GM23338 (cell line): Measurements from ENCODE around the gene GLI3. TPM values are rescaled to one million over a fixed set of nuclear protein-coding genes. Genes with fewer than 3 reads are reported as not detected.

ENCODE experiments used
- CREB1 ChIP-seq: fragments of 250-450 bp; sonication (Bioruptor Pico); IDR thresholded peaks from 2 replicates; pipeline ENCODE4 v1.5.0; 2020; ENCODE audit warnings: low read depth, mild to moderate bottlenecking, moderate library complexity
- ETS1 ChIP-seq: IDR thresholded peaks from 2 replicates; pipeline ENCODE4 v1.6.1; 2016; ENCODE audit warnings: antibody characterized with exemption
- EZH2 ChIP-seq: fragments of 200-600 bp; sonication (generic); IDR thresholded peaks from one replicate; pipeline ENCODE4 v1.8.0; 2017; ENCODE audit warnings: antibody characterized with exemption, mild to moderate bottlenecking, low read depth; ENCODE audit not compliant: unreplicated experiment
- JUNB ChIP-seq: IDR thresholded peaks from one replicate; pipeline ENCODE4 v1.6.1; 2016; ENCODE audit warnings: antibody characterized with exemption; ENCODE audit not compliant: unreplicated experiment
- POLR2AphosphoS5 ChIP-seq: IDR thresholded peaks from 2 replicates; pipeline ENCODE4 v1.6.1; 2016; ENCODE audit warnings: antibody characterized with exemption, low read depth
- ZNF114 ChIP-seq: fragments of 250-450 bp; sonication (Bioruptor Pico); IDR thresholded peaks from 2 replicates; pipeline ENCODE4 v1.5.0; 2020; ENCODE audit warnings: mild to moderate bottlenecking, moderate library complexity
- ZNF462 ChIP-seq: fragments of 250-450 bp; sonication (Bioruptor Pico); IDR thresholded peaks from 2 replicates; pipeline ENCODE4 v1.5.0; 2020; ENCODE audit warnings: mild to moderate bottlenecking, moderate library complexity
- polyA plus RNA-seq: library from polyadenylated mRNA; unstranded; fragments of >200 nt; fragmentation: Nextera tagmentation; extraction: Ambion mirVana; gene quantifications from 2 replicates; pipeline ENCODE4 v1.2.1, GENCODE V29; 2016
- total RNA-seq: library from RNA; depleted of rRNA; stranded (reverse); fragments of >200 nt; shearing (Covaris generic); gene quantifications from 2 replicates; pipeline ENCODE4 v1.2.3, GENCODE V29; 2014
- TF ChIP-seq, protein P1 (sequence below), 2 experiments: fragments of 200-600 bp in 1 of 2; sonication (generic) in 1 of 2; conservative IDR thresholded peaks; 2 replicates each; pipeline versions ENCODE4 v1.5.1 to v1.6.1; 2016 to 2017; ENCODE audit warnings: antibody characterized with exemption in 2 of 2, low read depth in 2 of 2, mild to moderate bottlenecking in 2 of 2, moderate library complexity in 1 of 2

Gene GLI3
- total and polyA plus RNA-seq, 2 experiments from 2014 or later: 16.1 to 17.9 TPM

GRCh38 chr7:41964849-41965745, 271.9 kb downstream of the GLI3 start (continued):
- TF ChIP-seq ZNF462 (CRISPR knock-in tag) (no peak), EZH2 (no peak), CREB1 (CRISPR knock-in tag) (no peak), ETS1 (no peak), JUNB (no peak), ZNF114 (CRISPR knock-in tag) (no peak), POLR2AphosphoS5 (no peak)
- TF ChIP-seq, protein P1, sequence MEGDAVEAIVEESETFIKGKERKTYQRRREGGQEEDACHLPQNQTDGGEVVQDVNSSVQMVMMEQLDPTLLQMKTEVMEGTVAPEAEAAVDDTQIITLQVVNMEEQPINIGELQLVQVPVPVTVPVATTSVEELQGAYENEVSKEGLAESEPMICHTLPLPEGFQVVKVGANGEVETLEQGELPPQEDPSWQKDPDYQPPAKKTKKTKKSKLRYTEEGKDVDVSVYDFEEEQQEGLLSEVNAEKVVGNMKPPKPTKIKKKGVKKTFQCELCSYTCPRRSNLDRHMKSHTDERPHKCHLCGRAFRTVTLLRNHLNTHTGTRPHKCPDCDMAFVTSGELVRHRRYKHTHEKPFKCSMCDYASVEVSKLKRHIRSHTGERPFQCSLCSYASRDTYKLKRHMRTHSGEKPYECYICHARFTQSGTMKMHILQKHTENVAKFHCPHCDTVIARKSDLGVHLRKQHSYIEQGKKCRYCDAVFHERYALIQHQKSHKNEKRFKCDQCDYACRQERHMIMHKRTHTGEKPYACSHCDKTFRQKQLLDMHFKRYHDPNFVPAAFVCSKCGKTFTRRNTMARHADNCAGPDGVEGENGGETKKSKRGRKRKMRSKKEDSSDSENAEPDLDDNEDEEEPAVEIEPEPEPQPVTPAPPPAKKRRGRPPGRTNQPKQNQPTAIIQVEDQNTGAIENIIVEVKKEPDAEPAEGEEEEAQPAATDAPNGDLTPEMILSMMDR (conservative IDR thresholded peaks at IDR 0.05; ENCODE audit: low read depth in 2 of 2): no peak
